Measurements from ENCODE around the gene POTEM.
"Not testable (repeated sequence)": the region's sequence is repeated elsewhere in the genome, so short reads cannot be mapped to it uniquely, and the experiment has no call there.

Gene POTEM

GRCh38 chr14:19038785-19039184 is 71.6 kb downstream of the POTEM start:
- H3K9ac ChIP-seq (ENCODE audit: insufficient read length, low read depth); H3K9me3 ChIP-seq (ENCODE audit: insufficient read depth, low read length); H3K27me3 ChIP-seq (ENCODE audit: insufficient read depth, insufficient read length); H3K36me3 ChIP-seq (ENCODE audit: insufficient read depth, insufficient read length, low read length); H3K4me3 ChIP-seq (ENCODE audit: insufficient read length, low read depth); DNase-seq (ENCODE audit: low read depth, low spot score); H3K4me1 ChIP-seq (ENCODE audit: insufficient read depth, insufficient read length): not testable (repeated sequence)

GRCh38 chr14:19043384-19043783 is 76.2 kb downstream of the POTEM start:
- H3K9me3 ChIP-seq (ENCODE audit: insufficient read depth, low read length); H3K4me1 ChIP-seq (ENCODE audit: insufficient read depth, insufficient read length); H3K36me3 ChIP-seq (ENCODE audit: insufficient read depth, insufficient read length, low read length); H3K4me3 ChIP-seq (ENCODE audit: insufficient read length, low read depth); H3K9ac ChIP-seq (ENCODE audit: insufficient read length, low read depth); H3K27me3 ChIP-seq (ENCODE audit: insufficient read depth, insufficient read length); DNase-seq (ENCODE audit: low read depth, low spot score): not testable (repeated sequence)

Data from NT2/D1 (cell line).